ENCODE results near the gene TBC1D9B. TPM values are rescaled to one million over a fixed set of nuclear protein-coding genes. Genes with fewer than 3 reads are reported as not detected.
A peak's percentile ranks its signal among the peaks of the same experiment; 100 is the strongest.

TBC1D9B gene
- total and polyA plus RNA-seq, 2 of the 13 experiments (the other 11 are each of a cell fraction or from before 2014, with no cell fraction given) = 35.0 to 50.0 TPM

DNA sequence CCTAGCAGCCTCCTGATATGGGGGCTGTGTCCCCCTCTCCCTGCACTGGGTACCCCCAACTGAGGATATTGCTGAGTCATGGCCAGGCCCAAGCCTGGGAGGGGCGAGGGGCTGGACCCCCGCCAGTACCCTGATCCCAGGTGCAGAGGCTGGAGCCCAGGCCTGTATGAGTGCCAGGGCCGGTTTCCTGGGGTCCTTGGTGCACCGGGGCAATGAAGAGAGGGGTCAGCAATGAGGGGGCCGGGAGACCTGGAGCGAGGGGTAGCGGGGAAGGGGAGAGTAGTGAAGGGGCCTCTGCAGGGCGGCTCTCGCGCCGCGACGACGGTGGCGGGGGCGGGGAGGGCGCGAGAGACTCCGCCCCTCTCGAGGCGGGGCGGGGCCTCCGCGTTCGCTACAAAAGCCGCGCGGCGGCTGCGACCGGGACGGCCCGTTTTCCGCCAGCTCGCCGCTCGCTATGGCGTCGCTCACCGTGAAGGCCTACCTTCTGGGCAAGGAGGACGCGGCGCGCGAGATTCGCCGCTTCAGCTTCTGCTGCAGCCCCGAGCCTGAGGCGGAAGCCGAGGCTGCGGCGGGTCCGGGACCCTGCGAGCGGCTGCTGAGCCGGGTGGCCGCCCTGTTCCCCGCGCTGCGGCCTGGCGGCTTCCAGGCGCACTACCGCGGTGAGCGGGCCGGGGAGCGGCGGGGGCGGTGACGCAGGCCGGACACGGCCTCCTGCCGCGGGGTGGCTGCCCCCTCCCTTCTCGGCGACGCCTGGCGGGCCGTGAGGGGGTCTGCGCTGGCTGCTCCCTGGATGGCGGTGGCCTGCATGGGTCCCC is 87.0 kb downstream of the TBC1D9B start, which contains the start of gene SQSTM1 (continued):
- TF ChIP-seq ZNF850 (CRISPR knock-in tag; conservative IDR thresholded peaks at IDR 0.05) = no peak; the same call in 1 of the 2 replicates
- TF ChIP-seq AHR (CRISPR knock-in tag; IDR thresholded peaks at IDR 0.05) = peak; percentile 67; the same call in 1 of the 2 replicates
- TF ChIP-seq ZNF3 (CRISPR knock-in tag; IDR thresholded peaks at IDR 0.05) = no peak
- TF ChIP-seq, protein P1, sequence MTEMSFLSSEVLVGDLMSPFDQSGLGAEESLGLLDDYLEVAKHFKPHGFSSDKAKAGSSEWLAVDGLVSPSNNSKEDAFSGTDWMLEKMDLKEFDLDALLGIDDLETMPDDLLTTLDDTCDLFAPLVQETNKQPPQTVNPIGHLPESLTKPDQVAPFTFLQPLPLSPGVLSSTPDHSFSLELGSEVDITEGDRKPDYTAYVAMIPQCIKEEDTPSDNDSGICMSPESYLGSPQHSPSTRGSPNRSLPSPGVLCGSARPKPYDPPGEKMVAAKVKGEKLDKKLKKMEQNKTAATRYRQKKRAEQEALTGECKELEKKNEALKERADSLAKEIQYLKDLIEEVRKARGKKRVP (CRISPR knock-in tag; IDR thresholded peaks at IDR 0.05) = 0 out of 4 replicates have a peak, but pooled peaks of 1 of the 2 experiments have one; percentile 62
- no peak for TF ChIP-seq FIP1L1 (IDR thresholded peaks at IDR 0.05; ENCODE audit: borderline replicate concordance, insufficient read depth, low read depth, low read length)
- TF ChIP-seq ZMYM3 (CRISPR knock-in tag; IDR thresholded peaks at IDR 0.05) = no peak
- peak; percentile 71 for TF ChIP-seq DMAP1 (CRISPR knock-in tag; IDR thresholded peaks at IDR 0.05)
- TF ChIP-seq, protein P2, sequence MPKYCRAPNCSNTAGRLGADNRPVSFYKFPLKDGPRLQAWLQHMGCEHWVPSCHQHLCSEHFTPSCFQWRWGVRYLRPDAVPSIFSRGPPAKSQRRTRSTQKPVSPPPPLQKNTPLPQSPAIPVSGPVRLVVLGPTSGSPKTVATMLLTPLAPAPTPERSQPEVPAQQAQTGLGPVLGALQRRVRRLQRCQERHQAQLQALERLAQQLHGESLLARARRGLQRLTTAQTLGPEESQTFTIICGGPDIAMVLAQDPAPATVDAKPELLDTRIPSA (CRISPR knock-in tag; IDR thresholded peaks at IDR 0.05; ENCODE audit: borderline replicate concordance) = no peak
- TF ChIP-seq MEIS2 (CRISPR knock-in tag; IDR thresholded peaks at IDR 0.05) = no peak; the same call in 1 of the 2 replicates
- TF ChIP-seq, protein P3, sequence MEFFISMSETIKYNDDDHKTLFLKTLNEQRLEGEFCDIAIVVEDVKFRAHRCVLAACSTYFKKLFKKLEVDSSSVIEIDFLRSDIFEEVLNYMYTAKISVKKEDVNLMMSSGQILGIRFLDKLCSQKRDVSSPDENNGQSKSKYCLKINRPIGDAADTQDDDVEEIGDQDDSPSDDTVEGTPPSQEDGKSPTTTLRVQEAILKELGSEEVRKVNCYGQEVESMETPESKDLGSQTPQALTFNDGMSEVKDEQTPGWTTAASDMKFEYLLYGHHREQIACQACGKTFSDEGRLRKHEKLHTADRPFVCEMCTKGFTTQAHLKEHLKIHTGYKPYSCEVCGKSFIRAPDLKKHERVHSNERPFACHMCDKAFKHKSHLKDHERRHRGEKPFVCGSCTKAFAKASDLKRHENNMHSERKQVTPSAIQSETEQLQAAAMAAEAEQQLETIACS (CRISPR knock-in tag; IDR thresholded peaks at IDR 0.05) = no peak
- no peak for TF ChIP-seq SSRP1 (CRISPR knock-in tag; IDR thresholded peaks at IDR 0.05)
- no peak for TF ChIP-seq IRX3 (CRISPR knock-in tag; IDR thresholded peaks at IDR 0.05; ENCODE audit: borderline replicate concordance, low read depth)
- no peak for TF ChIP-seq TOE1 (CRISPR knock-in tag; IDR thresholded peaks at IDR 0.05)
- TF ChIP-seq ZNF101 (CRISPR knock-in tag; IDR thresholded peaks at IDR 0.05; ENCODE audit: borderline replicate concordance, low read depth) = no peak
- TF ChIP-seq ZNF329 (CRISPR knock-in tag; IDR thresholded peaks at IDR 0.05; ENCODE audit: low read depth) = 0 out of 2 replicates have a peak, but pooled peaks have one; percentile 52
- TF ChIP-seq GABPA (IDR thresholded peaks at IDR 0.05; ENCODE audit: low read depth, low read length) = no peak
- no peak for TF ChIP-seq GABPA (CRISPR knock-in tag; IDR thresholded peaks at IDR 0.05; ENCODE audit: low read depth)
- no peak for TF ChIP-seq MBNL3 (CRISPR knock-in tag; conservative IDR thresholded peaks at IDR 0.05)
- TF ChIP-seq ZZZ3 (CRISPR knock-in tag; IDR thresholded peaks at IDR 0.05; ENCODE audit: borderline replicate concordance) = no peak
- TF ChIP-seq, protein P4, sequence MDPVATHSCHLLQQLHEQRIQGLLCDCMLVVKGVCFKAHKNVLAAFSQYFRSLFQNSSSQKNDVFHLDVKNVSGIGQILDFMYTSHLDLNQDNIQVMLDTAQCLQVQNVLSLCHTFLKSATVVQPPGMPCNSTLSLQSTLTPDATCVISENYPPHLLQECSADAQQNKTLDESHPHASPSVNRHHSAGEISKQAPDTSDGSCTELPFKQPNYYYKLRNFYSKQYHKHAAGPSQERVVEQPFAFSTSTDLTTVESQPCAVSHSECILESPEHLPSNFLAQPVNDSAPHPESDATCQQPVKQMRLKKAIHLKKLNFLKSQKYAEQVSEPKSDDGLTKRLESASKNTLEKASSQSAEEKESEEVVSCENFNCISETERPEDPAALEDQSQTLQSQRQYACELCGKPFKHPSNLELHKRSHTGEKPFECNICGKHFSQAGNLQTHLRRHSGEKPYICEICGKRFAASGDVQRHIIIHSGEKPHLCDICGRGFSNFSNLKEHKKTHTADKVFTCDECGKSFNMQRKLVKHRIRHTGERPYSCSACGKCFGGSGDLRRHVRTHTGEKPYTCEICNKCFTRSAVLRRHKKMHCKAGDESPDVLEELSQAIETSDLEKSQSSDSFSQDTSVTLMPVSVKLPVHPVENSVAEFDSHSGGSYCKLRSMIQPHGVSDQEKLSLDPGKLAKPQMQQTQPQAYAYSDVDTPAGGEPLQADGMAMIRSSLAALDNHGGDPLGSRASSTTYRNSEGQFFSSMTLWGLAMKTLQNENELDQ (CRISPR knock-in tag; IDR thresholded peaks at IDR 0.05; ENCODE audit: borderline replicate concordance) = no peak
- TF ChIP-seq, protein P5, sequence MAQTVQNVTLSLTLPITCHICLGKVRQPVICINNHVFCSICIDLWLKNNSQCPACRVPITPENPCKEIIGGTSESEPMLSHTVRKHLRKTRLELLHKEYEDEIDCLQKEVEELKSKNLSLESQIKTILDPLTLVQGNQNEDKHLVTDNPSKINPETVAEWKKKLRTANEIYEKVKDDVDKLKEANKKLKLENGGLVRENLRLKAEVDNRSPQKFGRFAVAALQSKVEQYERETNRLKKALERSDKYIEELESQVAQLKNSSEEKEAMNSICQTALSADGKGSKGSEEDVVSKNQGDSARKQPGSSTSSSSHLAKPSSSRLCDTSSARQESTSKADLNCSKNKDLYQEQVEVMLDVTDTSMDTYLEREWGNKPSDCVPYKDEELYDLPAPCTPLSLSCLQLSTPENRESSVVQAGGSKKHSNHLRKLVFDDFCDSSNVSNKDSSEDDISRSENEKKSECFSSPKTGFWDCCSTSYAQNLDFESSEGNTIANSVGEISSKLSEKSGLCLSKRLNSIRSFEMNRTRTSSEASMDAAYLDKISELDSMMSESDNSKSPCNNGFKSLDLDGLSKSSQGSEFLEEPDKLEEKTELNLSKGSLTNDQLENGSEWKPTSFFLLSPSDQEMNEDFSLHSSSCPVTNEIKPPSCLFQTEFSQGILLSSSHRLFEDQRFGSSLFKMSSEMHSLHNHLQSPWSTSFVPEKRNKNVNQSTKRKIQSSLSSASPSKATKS (CRISPR knock-in tag; IDR thresholded peaks at IDR 0.05) = no peak
- TF ChIP-seq KMT2B (CRISPR knock-in tag; IDR thresholded peaks at IDR 0.05) = 0 out of 2 replicates have a peak, but pooled peaks have one; percentile 18
- no peak; the same call in 1 of the 2 replicates for TF ChIP-seq ZBTB21 (CRISPR knock-in tag; IDR thresholded peaks at IDR 0.05)

All from HepG2 (cell line).